Measurements from ENCODE around the gene MFSD12.

Gene MFSD12

DNA sequence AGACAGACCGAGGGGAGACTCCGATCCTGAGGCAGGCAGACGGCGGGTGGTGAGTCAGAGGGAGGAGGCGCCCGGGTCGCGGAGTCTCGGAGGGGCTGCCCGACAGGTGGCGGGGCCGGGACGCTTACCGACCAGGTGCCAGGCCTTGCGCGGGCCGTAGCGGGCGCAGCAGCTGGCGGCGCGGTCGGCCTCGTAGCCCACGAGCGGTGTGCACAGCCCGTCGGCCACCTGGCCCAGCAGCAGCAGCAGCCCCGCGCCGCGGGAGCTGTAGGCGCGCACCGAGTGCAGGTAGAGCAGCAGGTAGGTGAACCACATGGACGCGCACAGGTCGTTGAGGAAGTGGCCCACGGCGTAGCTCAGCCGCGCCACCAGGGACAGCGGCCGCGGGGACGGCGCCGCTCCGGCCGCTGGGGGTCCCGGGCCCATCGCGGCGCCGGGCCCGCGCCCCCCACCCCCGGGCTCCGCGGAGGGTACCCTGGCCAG is 367 bp downstream of the MFSD12 start:
- peak overlapping the region; percentile 87 to 99 (median 96) for H3K4me3 ChIP-seq (ENCODE audit: low read depth in 1 of 5, low read length in 5 of 5)
- H3K9me3 ChIP-seq (ENCODE audit: control insufficient read depth in 5 of 5, low read length in 5 of 5) = no peaks in the 10 kb centered on the region
- no peaks in the 10 kb centered on the region for H3K27me3 ChIP-seq (ENCODE audit: control insufficient read depth in 5 of 5, insufficient read depth in 4 of 5, low read length in 5 of 5)
- H3K9ac ChIP-seq (ENCODE audit: low read length in 5 of 5) = peak overlapping the region; percentile 79 to 97 (median 87)
- H3K27ac ChIP-seq (ENCODE audit: low read depth, low read length) = peak overlapping the region; percentile 23
- peaks cover 0 to 54% (median 42%) of the 10 kb centered on the region in 5 donors for H3K4me1 ChIP-seq (ENCODE audit: control insufficient read depth in 5 of 5, insufficient read depth in 5 of 5, low read length in 5 of 5)
- H3K36me3 ChIP-seq (ENCODE audit: control insufficient read depth in 5 of 5, insufficient read depth in 5 of 5, low read length in 5 of 5) = no peaks in the 10 kb centered on the region

DNA sequence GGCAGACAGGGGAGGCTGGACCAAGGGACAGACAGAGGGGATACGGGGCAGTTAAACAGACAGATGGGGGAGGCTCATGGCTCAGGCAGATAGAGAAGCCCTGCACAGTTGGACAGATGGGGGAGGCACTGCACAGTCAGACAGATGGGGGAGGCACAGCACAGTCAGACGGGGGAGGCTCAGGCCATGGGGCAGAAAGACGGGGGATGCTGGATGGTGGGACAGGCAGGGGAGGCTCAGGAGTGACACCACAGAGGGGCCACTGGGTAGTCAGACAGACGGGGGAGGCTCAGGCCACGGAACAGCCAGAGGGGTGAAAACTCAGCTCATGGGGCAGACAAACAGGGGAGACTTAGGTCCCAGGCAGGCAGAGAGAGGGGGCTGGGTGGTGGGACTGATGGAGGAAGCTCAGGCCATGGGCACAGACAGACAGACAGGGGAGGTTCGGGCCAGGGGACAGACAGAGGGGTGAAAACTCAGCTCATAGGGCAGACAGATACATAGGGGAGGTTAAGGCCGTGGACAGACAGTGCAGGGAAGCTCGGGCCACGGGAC is 886 bp downstream of the MFSD12 start:
- Histone ChIP-seq H3K4me1 (ENCODE audit: control insufficient read depth in 5 of 5, insufficient read depth in 5 of 5, low read length in 5 of 5) (peaks cover 0 to 54% (median 42%) of the 10 kb centered on the region in 5 donors), H3K4me3 (ENCODE audit: low read depth in 1 of 5, low read length in 5 of 5) (peak overlapping the region; percentile 87 to 99 (median 96)), H3K36me3 (ENCODE audit: control insufficient read depth in 5 of 5, insufficient read depth in 5 of 5, low read length in 5 of 5) (no peaks in the 10 kb centered on the region), H3K27ac (ENCODE audit: low read depth, low read length) (peak overlapping the region; percentile 23), H3K9me3 (ENCODE audit: control insufficient read depth in 5 of 5, low read length in 5 of 5) (no peaks in the 10 kb centered on the region), H3K9ac (ENCODE audit: low read length in 5 of 5) (peak overlapping the region; percentile 79 to 97 (median 87)), H3K27me3 (ENCODE audit: control insufficient read depth in 5 of 5, insufficient read depth in 4 of 5, low read length in 5 of 5) (no peaks in the 10 kb centered on the region)

DNA sequence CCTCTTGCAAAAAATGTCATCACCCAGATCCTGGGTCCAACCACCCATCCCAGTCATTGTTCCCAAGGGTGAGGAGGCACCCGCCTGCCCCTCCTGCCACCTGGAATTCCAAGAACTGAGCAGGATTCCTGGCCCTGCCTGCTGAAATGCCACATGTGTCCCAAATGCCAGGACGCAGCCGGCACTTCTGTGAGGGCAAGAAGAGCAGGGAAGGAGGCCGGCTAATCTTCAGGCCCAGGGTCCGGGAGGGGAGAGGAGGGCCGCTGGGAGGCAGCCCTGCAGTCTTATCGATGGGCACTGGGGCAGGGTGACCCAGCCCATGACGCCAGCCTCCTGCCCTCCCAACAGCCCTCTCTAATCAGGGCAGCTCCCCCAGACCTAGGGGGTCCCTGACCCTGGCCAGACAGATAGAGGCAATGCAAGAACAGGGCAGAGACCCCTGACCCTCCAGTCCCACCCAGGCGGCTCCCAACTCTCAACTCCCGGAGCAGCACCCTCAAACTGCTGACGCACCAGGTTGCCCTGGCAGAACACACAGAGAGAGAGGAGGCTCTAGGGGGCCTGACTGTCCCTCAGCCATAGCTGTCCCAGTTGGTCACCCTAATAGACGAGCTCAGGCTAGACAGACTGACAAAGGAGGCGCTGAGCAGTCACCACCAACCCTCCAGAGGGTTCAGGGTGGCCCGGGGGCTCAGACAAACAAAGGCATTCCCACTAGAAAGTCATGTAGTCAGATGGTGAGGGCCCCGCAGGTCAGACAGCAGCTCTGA is 1.5 kb downstream of the MFSD12 start:
- Histone ChIP-seq H3K4me1 (ENCODE audit: control insufficient read depth in 5 of 5, insufficient read depth in 5 of 5, low read length in 5 of 5) (peaks cover 0 to 54% (median 42%) of the 10 kb centered on the region in 5 donors), H3K36me3 (ENCODE audit: control insufficient read depth in 5 of 5, insufficient read depth in 5 of 5, low read length in 5 of 5) (peaks cover 0 to 5% (median 0%) of the 10 kb centered on the region in 5 donors), H3K4me3 (ENCODE audit: low read depth in 1 of 5, low read length in 5 of 5) (peak overlapping the region; percentile 87 to 99 (median 96)), H3K9ac (ENCODE audit: low read length in 5 of 5) (peak overlapping the region in 4 of 5 donors; percentile 79 to 97 (median 86)), H3K27me3 (ENCODE audit: control insufficient read depth in 5 of 5, insufficient read depth in 4 of 5, low read length in 5 of 5) (no peaks in the 10 kb centered on the region), H3K27ac (ENCODE audit: low read depth, low read length) (peak overlapping the region; percentile 23), H3K9me3 (ENCODE audit: control insufficient read depth in 5 of 5, low read length in 5 of 5) (no peaks in the 10 kb centered on the region)

DNA sequence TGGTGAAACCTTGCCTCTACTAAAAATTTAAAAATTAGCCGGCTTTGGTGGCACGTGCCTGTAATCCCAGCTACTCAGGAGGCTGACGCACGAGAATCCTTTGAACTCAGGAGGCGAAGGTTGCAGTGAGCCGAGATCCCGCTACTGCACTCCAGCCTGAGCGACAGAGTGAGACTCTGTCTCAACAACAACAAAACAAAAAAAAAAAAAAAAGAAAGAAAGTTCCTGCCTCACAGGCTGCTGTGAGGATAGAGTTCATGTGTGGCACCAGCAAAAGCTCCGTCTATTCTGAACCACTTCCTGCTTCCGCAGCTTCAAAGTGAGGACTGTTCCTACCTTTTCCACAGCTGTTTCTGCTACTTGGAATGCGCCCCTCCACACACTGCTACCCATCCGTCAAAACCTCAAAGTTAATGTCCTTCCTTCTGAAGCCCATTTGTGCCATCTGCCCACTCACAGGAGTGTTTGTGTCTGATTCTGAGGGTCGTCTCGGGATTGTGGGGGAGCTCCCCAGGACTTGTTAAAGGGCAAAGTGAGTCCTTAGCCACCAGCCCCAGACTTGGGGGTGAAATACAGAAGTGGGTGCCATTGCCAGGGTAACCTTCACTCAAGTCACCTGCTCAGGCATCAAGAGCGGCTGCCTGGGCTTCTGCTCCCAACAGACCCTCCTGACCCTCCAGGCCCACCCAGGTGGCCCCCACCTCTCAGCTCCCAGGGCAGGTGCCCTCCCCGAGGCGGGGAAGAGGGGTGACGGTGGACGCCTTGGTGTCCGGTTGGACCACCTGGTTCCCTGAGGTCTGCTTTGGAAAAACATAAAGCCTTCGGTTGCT is 2.9 kb downstream of the MFSD12 start:
- Histone ChIP-seq H3K9me3 (ENCODE audit: control insufficient read depth in 5 of 5, low read length in 5 of 5) (no peaks in the 10 kb centered on the region), H3K4me1 (ENCODE audit: control insufficient read depth in 5 of 5, insufficient read depth in 5 of 5, low read length in 5 of 5) (peaks cover 0 to 54% (median 42%) of the 10 kb centered on the region in 5 donors), H3K36me3 (ENCODE audit: control insufficient read depth in 5 of 5, insufficient read depth in 5 of 5, low read length in 5 of 5) (peaks cover 0 to 11% (median 0%) of the 10 kb centered on the region in 5 donors), H3K27ac (ENCODE audit: low read depth, low read length) (peak overlapping the region; percentile 6), H3K9ac (ENCODE audit: low read length in 5 of 5) (peak overlapping the region in 2 of 5 donors; percentile 47 to 61), H3K4me3 (ENCODE audit: low read depth in 1 of 5, low read length in 5 of 5) (peak overlapping the region in 4 of 5 donors; percentile 7 to 32 (median 22)), H3K27me3 (ENCODE audit: control insufficient read depth in 5 of 5, insufficient read depth in 4 of 5, low read length in 5 of 5) (no peaks in the 10 kb centered on the region)

DNA sequence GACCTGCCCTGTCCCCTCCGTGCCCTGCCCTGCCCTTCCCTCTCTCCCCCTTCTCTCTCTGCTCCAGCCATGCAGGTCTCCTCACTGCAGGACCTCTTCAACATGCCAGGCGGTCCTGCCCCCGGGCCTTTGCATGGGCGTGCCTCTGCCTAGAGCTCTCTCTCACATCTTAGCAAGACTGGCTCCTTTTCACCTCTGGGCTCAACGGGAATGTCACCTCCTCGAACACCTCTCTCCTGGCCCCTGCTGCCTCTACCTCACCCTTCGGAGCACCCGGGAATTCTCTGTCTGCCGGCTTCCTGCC is 5.6 kb downstream of the MFSD12 start:
- Histone ChIP-seq H3K27ac (ENCODE audit: low read depth, low read length) (no peak overlapping the region), H3K36me3 (ENCODE audit: control insufficient read depth in 5 of 5, insufficient read depth in 5 of 5, low read length in 5 of 5) (peaks cover 0 to 34% (median 13%) of the 10 kb centered on the region in 5 donors), H3K4me3 (ENCODE audit: low read depth in 1 of 5, low read length in 5 of 5) (no peak overlapping the region), H3K4me1 (ENCODE audit: control insufficient read depth in 5 of 5, insufficient read depth in 5 of 5, low read length in 5 of 5) (peaks cover 0 to 40% (median 35%) of the 10 kb centered on the region in 5 donors), H3K27me3 (ENCODE audit: control insufficient read depth in 5 of 5, insufficient read depth in 4 of 5, low read length in 5 of 5) (no peaks in the 10 kb centered on the region), H3K9ac (ENCODE audit: low read length in 5 of 5) (no peak overlapping the region), H3K9me3 (ENCODE audit: control insufficient read depth in 5 of 5, low read length in 5 of 5) (no peaks in the 10 kb centered on the region)

DNA sequence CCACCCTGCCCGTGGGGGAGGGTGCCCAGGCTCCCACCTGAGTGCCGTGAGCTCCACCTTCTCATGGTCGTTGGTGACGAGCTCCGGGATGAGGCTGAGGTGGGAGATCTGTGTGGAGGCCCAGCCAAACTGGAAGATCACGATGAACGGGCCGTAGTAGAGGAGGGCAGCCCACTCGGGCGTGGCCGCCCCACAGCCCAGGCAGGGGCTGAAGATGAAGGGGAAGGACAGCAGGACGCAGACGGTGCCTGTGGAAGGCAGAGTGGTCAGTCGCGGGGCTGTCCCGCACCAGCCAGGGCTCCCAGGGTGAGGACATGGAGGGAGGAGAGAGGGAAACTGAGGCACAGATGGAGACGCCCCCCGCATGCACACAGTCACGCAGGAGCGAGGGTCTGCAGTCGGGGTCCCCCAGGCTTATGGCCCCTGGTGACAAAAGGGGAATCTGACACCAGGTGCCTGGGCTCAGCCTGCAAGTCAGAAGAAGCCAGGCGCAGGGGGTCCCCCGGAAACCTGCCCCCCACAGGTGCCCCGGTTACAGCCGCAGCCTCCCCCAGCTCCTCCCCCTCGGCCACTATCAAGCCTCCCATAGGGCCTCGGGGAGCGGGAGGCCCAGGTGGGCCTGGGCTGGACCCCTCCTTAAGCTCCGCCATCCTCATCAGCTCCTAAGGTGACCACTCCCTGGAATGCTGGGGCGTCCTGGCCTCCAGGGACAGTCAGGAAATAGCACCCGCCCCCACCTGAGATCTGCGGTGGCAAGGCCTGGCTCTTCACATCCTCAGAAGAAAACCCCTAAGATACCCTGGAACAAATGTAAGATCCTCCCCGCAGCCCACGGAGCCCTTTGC is 6.2 kb downstream of the MFSD12 start:
- Histone ChIP-seq H3K4me1 (ENCODE audit: control insufficient read depth in 5 of 5, insufficient read depth in 5 of 5, low read length in 5 of 5) (peaks cover 0 to 35% (median 29%) of the 10 kb centered on the region in 5 donors), H3K27me3 (ENCODE audit: control insufficient read depth in 5 of 5, insufficient read depth in 4 of 5, low read length in 5 of 5) (no peaks in the 10 kb centered on the region), H3K36me3 (ENCODE audit: control insufficient read depth in 5 of 5, insufficient read depth in 5 of 5, low read length in 5 of 5) (peaks cover 0 to 39% (median 18%) of the 10 kb centered on the region in 5 donors), H3K9me3 (ENCODE audit: control insufficient read depth in 5 of 5, low read length in 5 of 5) (no peaks in the 10 kb centered on the region), H3K4me3 (ENCODE audit: low read depth in 1 of 5, low read length in 5 of 5) (no peak overlapping the region), H3K27ac (ENCODE audit: low read depth, low read length) (no peak overlapping the region), H3K9ac (ENCODE audit: low read length in 5 of 5) (no peak overlapping the region)

DNA sequence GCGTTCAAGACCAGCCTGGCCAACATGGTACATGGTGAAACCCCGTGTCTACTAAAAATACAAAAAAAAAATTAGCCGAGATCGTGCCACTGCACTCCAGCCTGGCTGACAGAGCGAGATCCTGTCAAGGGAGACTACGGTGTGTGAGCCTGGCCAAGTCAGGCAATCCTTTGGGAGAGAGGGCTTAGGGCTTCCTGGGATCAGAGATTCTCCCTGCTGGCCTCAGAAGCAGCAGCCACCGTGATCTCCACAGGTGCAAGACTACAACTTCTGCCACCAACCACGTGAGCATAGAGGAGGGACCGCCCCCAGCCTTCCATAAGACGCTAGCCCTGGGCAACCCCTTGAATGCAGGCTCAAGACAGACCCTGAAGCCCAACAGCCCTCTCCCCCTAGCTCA is 7.6 kb downstream of the MFSD12 start:
- no peak overlapping the region for H3K27ac ChIP-seq (ENCODE audit: low read depth, low read length)
- H3K9me3 ChIP-seq (ENCODE audit: control insufficient read depth in 5 of 5, low read length in 5 of 5) = no peaks in the 10 kb centered on the region
- H3K4me3 ChIP-seq (ENCODE audit: low read depth in 1 of 5, low read length in 5 of 5) = no peak overlapping the region
- no peaks in the 10 kb centered on the region for H3K27me3 ChIP-seq (ENCODE audit: control insufficient read depth in 5 of 5, insufficient read depth in 4 of 5, low read length in 5 of 5)
- H3K4me1 ChIP-seq (ENCODE audit: control insufficient read depth in 5 of 5, insufficient read depth in 5 of 5, low read length in 5 of 5) = peaks cover 0 to 24% (median 15%) of the 10 kb centered on the region in 5 donors
- no peak overlapping the region for H3K9ac ChIP-seq (ENCODE audit: low read length in 5 of 5)
- peaks cover 0 to 45% (median 26%) of the 10 kb centered on the region in 5 donors for H3K36me3 ChIP-seq (ENCODE audit: control insufficient read depth in 5 of 5, insufficient read depth in 5 of 5, low read length in 5 of 5)

DNA sequence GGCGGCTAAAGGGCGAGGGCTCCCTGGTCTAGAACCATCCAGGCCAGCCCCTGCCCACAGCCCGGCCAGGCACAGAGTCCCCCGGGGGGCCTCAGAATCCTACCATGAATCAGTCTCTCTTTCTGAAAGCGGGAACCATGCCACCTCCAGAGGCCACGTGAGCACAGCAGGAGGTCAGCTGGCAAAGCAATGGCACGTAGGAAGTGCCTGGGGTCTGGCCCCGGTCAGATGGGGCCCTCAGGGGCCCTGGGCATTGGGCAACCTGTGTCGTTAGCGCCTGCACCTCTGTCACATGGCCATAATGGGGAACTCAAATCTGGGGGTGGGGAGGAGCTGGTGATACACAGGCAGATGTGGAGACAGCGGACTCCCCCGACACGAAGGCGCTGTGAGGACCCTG is 8.8 kb downstream of the MFSD12 start:
- Histone ChIP-seq H3K4me1 (ENCODE audit: control insufficient read depth in 5 of 5, insufficient read depth in 5 of 5, low read length in 5 of 5) (peaks cover 0 to 15% (median 10%) of the 10 kb centered on the region in 5 donors), H3K9ac (ENCODE audit: low read length in 5 of 5) (no peak overlapping the region), H3K27ac (ENCODE audit: low read depth, low read length) (no peak overlapping the region), H3K36me3 (ENCODE audit: control insufficient read depth in 5 of 5, insufficient read depth in 5 of 5, low read length in 5 of 5) (peaks cover 0 to 57% (median 31%) of the 10 kb centered on the region in 5 donors), H3K27me3 (ENCODE audit: control insufficient read depth in 5 of 5, insufficient read depth in 4 of 5, low read length in 5 of 5) (no peaks in the 10 kb centered on the region), H3K4me3 (ENCODE audit: low read depth in 1 of 5, low read length in 5 of 5) (no peak overlapping the region), H3K9me3 (ENCODE audit: control insufficient read depth in 5 of 5, low read length in 5 of 5) (no peaks in the 10 kb centered on the region)

DNA sequence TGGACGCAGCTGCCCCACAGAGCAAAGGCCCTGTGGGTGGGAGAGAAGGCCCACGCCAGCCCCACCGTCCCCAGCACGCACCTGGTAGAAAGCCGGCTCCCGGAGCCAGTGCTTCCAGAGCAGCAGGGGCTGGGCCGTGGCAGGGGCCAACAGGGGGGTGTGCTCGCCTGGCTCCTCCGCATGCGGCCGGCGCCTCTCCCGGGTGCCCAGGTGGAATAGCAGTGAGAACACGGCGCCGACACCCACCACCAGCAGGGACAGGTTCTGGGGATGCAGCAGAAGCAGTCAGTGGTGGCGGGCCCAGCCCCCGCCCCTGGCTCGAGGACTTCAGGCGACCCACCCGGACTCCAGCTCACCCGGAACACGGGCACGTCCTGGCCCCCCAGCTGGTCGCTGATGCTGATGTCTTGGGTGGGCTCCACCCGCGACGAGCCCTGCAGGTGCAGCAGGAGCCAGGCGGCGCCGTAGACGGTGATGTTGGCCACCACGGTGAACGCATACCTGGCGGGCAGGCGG is 9.6 kb downstream of the MFSD12 start:
- Histone ChIP-seq H3K4me3 (ENCODE audit: low read depth in 1 of 5, low read length in 5 of 5) (no peak overlapping the region), H3K27ac (ENCODE audit: low read depth, low read length) (no peak overlapping the region), H3K36me3 (ENCODE audit: control insufficient read depth in 5 of 5, insufficient read depth in 5 of 5, low read length in 5 of 5) (peaks cover 0 to 62% (median 33%) of the 10 kb centered on the region in 5 donors), H3K9ac (ENCODE audit: low read length in 5 of 5) (no peak overlapping the region), H3K9me3 (ENCODE audit: control insufficient read depth in 5 of 5, low read length in 5 of 5) (no peaks in the 10 kb centered on the region), H3K27me3 (ENCODE audit: control insufficient read depth in 5 of 5, insufficient read depth in 4 of 5, low read length in 5 of 5) (no peaks in the 10 kb centered on the region), H3K4me1 (ENCODE audit: control insufficient read depth in 5 of 5, insufficient read depth in 5 of 5, low read length in 5 of 5) (peaks cover 0 to 14% (median 7%) of the 10 kb centered on the region in 5 donors)
